ENCODE measurements around the gene GALK2.
A peak's percentile ranks its signal among the peaks of the same experiment; 100 is the strongest.

Gene GALK2

DNA sequence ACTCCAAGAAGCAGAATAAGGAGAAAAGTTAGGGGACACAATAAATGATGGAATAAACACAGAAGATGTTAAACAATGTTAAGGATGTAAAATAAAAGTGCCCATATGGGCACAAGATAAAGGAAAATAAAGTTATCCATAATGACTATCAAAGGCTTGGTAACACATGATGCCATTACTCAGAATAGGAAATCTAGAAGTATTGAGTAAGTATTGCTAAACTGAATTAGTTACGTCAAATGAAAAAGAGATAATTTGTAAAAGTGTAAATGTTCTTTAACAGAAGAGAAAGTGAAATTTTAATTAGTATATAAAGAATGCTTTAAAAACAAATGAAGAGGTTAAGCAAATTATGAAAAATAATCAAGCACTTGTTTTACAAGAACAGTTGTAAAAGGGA, 21.3 kb upstream of the GALK2 start:
- DNase-seq (ENCODE audit: extremely low spot score): no peak
- ChIA-PET CTCF (interaction anchor here (3.3 kb wide), 1 partner anchor 10 kb away, joined by 15 read pairs; no protein-coding TSS in a partner anchor), POLR2A (no interaction called here)
- TF ChIP-seq, protein P1, sequence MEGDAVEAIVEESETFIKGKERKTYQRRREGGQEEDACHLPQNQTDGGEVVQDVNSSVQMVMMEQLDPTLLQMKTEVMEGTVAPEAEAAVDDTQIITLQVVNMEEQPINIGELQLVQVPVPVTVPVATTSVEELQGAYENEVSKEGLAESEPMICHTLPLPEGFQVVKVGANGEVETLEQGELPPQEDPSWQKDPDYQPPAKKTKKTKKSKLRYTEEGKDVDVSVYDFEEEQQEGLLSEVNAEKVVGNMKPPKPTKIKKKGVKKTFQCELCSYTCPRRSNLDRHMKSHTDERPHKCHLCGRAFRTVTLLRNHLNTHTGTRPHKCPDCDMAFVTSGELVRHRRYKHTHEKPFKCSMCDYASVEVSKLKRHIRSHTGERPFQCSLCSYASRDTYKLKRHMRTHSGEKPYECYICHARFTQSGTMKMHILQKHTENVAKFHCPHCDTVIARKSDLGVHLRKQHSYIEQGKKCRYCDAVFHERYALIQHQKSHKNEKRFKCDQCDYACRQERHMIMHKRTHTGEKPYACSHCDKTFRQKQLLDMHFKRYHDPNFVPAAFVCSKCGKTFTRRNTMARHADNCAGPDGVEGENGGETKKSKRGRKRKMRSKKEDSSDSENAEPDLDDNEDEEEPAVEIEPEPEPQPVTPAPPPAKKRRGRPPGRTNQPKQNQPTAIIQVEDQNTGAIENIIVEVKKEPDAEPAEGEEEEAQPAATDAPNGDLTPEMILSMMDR (IDR thresholded peaks at IDR 0.05; ENCODE audit: control extremely low read depth, extremely low read depth, low read depth, missing control alignments): no peak

DNA sequence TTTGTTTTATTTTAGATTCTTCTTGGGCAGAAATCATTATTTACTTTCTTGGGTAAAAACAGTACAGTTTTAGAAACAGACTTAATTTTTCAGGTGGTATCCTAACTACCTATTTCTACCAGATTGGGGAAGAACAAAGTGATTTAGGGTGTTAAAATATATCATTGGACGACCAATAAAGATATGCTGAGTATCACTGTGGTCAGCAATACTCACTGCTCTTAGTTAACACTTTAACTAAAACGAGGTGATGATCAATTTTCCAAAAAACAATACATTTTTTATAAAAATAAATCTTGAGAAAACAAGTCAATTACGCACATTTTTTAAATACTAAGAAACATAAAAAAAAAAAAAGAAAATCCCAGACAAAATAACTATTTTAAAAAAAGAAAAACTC, 18.2 kb upstream of the GALK2 start:
- POLR2A ChIA-PET: no interaction called here
- DNase-seq (ENCODE audit: extremely low spot score): no peak
- TF ChIP-seq, protein P1 (IDR thresholded peaks at IDR 0.05; ENCODE audit: control extremely low read depth, extremely low read depth, low read depth, missing control alignments): no peak
- CTCF ChIA-PET: interaction anchor here (1.2 to 1.6 kb wide), 2 partner anchors 13 to 289 kb away, joined by 4 to 6 read pairs; no protein-coding TSS in a partner anchor

DNA sequence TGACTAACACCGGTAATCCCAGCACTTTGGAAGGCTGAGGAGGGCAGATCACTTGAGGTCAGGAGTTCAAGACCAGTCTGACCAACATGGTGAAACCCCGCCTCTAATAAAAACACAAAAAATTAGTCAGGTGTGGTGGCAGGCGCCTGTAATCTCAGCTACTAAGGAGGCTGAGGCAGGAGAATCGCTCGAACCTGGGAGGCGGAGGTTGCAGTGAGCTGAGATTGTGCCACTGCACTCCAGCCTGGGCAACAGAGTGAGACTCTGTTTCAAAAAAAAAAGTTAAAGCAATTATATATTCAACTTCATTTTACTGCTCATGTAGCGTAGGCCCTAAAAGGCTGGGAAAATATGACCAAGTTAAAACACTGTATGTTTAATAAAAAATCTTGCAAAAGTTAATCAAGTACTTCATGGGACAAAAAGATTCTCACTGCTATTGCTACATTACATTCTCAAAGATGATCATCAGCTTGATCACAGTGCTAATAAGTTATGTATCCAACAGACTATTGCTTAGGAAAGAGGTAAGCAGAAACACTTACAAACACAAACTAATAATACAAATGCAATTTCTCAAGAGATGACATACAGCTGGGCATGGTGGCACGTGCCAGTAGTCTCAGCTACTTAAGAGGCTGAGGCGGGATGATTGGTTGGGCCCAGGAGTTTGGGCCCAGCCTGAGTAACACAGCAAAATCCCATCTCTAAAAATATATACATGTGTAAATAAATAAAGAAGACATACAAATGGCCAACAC, 17.3 kb upstream of the GALK2 start:
- ChIA-PET POLR2A (no interaction called here), CTCF (interaction anchor here (1.6 kb wide), 1 partner anchor 14 kb away, joined by 6 read pairs; no protein-coding TSS in a partner anchor)
- TF ChIP-seq, protein P1 (IDR thresholded peaks at IDR 0.05; ENCODE audit: control extremely low read depth, extremely low read depth, low read depth, missing control alignments): no peak
- DNase-seq (ENCODE audit: extremely low spot score): no peak

DNA sequence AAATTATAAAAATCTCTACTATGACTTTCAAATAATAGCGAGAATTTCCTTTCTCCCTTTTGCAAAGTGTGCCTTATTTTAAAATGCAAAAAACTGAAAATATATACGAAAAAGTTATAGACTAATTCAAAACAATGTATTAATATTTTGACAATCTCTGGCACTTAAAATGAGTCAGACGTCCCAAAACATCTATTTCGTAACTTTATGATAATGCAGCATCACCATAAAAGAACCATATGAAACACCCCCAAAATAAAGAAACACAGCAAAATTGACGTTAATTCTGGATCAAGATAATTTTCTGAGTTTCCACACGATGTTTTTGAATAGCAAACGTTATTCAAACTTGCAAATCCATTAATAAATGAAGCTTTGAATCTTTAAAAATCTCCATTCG, 15.7 kb upstream of the GALK2 start:
- POLR2A ChIA-PET: no interaction called here
- DNase-seq (ENCODE audit: extremely low spot score): no peak
- CTCF ChIA-PET: interaction anchor here (0.7 to 1.8 kb wide), 2 partner anchors 9 to 16 kb away, joined by 3 to 5 read pairs; partner anchors contain the start of gene GALK2
- TF ChIP-seq, protein P1 (IDR thresholded peaks at IDR 0.05; ENCODE audit: control extremely low read depth, extremely low read depth, low read depth, missing control alignments): no peak

DNA sequence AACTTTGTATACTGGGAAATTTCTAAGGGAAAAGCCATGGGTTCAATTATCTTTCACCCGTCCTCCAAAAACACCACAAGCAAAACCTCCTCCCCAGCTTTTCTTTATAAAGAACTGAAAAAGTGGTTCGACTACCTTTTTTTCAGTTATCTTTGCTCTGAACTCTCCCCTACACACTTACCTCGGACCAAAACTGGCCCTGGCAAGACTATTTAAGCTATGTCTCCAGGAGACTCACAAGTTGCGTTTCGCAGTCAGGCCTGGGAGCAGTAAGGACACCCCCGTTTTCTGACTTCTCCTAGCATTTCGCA, 15.3 kb upstream of the GALK2 start:
- TF ChIP-seq, protein P1 (IDR thresholded peaks at IDR 0.05; ENCODE audit: control extremely low read depth, extremely low read depth, low read depth, missing control alignments): no peak
- ChIA-PET POLR2A (no interaction called here), CTCF (interaction anchor here (0.7 to 1.8 kb wide), 2 partner anchors 9 to 15 kb away, joined by 3 to 5 read pairs; partner anchors contain the start of gene GALK2)
- DNase-seq (ENCODE audit: extremely low spot score): no peak

DNA sequence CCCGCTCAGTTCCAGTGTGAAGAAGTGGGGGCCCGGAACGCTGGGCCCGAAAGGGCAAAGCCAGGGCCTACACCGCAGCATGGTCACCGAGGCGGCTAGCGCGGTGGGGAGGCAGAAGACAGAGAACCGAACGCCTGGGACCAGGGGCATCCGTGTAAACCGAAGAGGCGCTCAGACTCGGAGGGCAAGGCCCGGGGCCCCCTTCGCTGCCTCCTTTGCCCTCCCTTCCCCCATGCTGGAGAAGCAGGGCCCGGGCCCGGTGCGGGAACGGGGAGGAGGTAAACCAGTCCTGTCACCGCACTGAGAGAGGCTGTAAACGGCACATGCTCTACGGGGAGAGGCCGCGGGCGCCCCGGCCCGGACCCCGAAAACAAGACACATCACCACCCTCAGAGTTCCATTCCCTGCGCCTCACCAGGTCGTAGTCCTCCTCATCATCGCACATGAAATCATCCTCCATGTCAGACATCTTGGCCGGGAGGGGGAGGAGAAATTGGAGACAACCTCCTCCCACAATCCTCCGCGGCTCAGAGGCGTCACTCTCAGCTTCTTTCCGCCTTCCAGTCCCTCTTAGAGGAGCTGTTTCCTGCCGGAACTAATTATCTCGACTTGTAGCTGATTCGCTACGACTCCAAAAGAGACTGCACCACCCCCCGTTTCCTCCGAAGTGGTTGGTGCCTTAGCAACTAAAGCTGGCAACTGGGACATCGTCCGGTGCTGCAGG, 14.8 kb upstream of the GALK2 start, which contains the start of gene COPS2:
TSS of gene COPS2 (minus strand) at position 490 of the 724 bp plus-strand sequence. CDS start at position 469, 21 bp downstream.
- TF ChIP-seq, protein P1 (IDR thresholded peaks at IDR 0.05; ENCODE audit: control extremely low read depth, extremely low read depth, low read depth, missing control alignments): no peak
- peak; percentile 88 for DNase-seq (ENCODE audit: extremely low spot score)
- ChIA-PET CTCF (interaction anchor here (0.9 to 2.3 kb wide), 5 partner anchors 9 to 1721 kb away, joined by 3 to 10 read pairs (median 5); partner anchors contain the start of gene GALK2), POLR2A (interaction anchor here (1.7 kb wide), 1 partner anchor 15 kb away, joined by 10 read pairs; the partner anchor contains the start of gene GALK2)

Measured in GM10248 (cell line).